Brain microvascular endothelial cell (primary cell): ENCODE measurements around the gene DNAJC15.
"Not testable (repeated sequence)": the region's sequence is repeated elsewhere in the genome, so short reads cannot be mapped to it uniquely, and the experiment has no call there.

ENCODE experiments used
- DNase-seq: peaks from one replicate; pipeline ENCODE4 v3.0.0-alpha.2; 2020
- H3K27ac ChIP-seq: fragments of 250-450 bp; sonication (Bioruptor Pico); 2 replicates; pipeline ENCODE4 v1.5.1; 2020; ENCODE audit warnings: mild to moderate bottlenecking, moderate library complexity
- H3K27me3 ChIP-seq: fragments of 250-450 bp; sonication (Bioruptor Pico); replicated peaks from 2 replicates; pipeline ENCODE4 v1.5.1; 2020; ENCODE audit warnings: mild to moderate bottlenecking
- H3K36me3 ChIP-seq: fragments of 250-450 bp; sonication (Bioruptor Pico); replicated peaks from 2 replicates; pipeline ENCODE4 v1.5.1; 2020; ENCODE audit warnings: mild to moderate bottlenecking
- H3K4me3 ChIP-seq: 2 replicates; pipeline ENCODE4 v1.5.1; 2011; ENCODE audit warnings: low read depth, mild to moderate bottlenecking, control low read depth, low read length, moderate library complexity
- CTCF ChIP-seq: IDR thresholded peaks from 2 replicates; pipeline ENCODE4 v1.5.1; 2011; ENCODE audit warnings: low read depth, mild to moderate bottlenecking, moderate library complexity, low read length, control low read depth, inconsistent platforms; ENCODE audit errors: missing control alignments
- in situ Hi-C: cut with HindIII; loops from 2 replicates; pipeline ENCODE4 v1.10.0; 2017; ENCODE audit warnings: low sequenced_read_pairs, low pct_ligation_motif_present

DNAJC15 gene

GRCh38 chr13:43058831-43059230 lies 35.4 kb downstream of the DNAJC15 start:
- peak overlapping the region; percentile 6 for H3K4me3 ChIP-seq
- in situ Hi-C loops = no loop called here

GRCh38 chr13:43059779-43060178 lies 36.4 kb downstream of the DNAJC15 start:
- H3K36me3 ChIP-seq, in situ Hi-C loops, H3K27me3 ChIP-seq, DNase-seq, H3K27ac ChIP-seq, H3K4me3 ChIP-seq: not testable (repeated sequence)

More at GRCh38 chr13:43058831-43059230, 35.4 kb downstream of the DNAJC15 start:
- DNase-seq = peak; percentile 50
- Histone ChIP-seq H3K27ac (peak overlapping the region; percentile 91), H3K27me3 (no peaks in the 10 kb centered on the region), H3K36me3 (no peaks in the 10 kb centered on the region)
- no peak for TF ChIP-seq CTCF

- H3K27me3 ChIP-seq, in situ Hi-C loops, H3K4me3 ChIP-seq, H3K27ac ChIP-seq, DNase-seq, H3K36me3 ChIP-seq: not testable (repeated sequence)
Measured at GRCh38 chr13:43060806-43061205, 37.4 kb downstream of the DNAJC15 start.

GRCh38 chr13:43061496-43062280 lies 38.3 kb downstream of the DNAJC15 start:
- no peak for TF ChIP-seq CTCF

GRCh38 chr13:43071824-43072223 lies 48.4 kb downstream of the DNAJC15 start:
- TF ChIP-seq CTCF = no peak
- H3K27me3 ChIP-seq = no peaks in the 10 kb centered on the region
- no peak overlapping the region for H3K27ac ChIP-seq
- DNase-seq = no peak
- H3K36me3 ChIP-seq = no peaks in the 10 kb centered on the region
- in situ Hi-C loops = no loop called here
- H3K4me3 ChIP-seq = no peak overlapping the region

More at GRCh38 chr13:43061496-43062280, 38.3 kb downstream of the DNAJC15 start:
- in situ Hi-C loops = no loop called here
- H3K4me3 ChIP-seq = no peak overlapping the region
- H3K27ac ChIP-seq = no peak overlapping the region
- H3K36me3 ChIP-seq = no peaks in the 10 kb centered on the region
- DNase-seq = no peak
- H3K27me3 ChIP-seq = no peaks in the 10 kb centered on the region

- no peak overlapping the region for H3K4me3 ChIP-seq
- no peak for DNase-seq
- H3K36me3 ChIP-seq = no peaks in the 10 kb centered on the region
- H3K27me3 ChIP-seq = no peaks in the 10 kb centered on the region
- TF ChIP-seq CTCF = no peak
- H3K27ac ChIP-seq = no peak overlapping the region
- in situ Hi-C loops = no loop called here
Measured at GRCh38 chr13:43072394-43072793, 49.0 kb downstream of the DNAJC15 start.
